WTC11 (cell line): Measurements from ENCODE around the gene GNA14.

Experiments
- ESRRA ChIP-seq: sonication (generic); formaldehyde crosslinking; IDR thresholded peaks from 2 replicates; pipeline ENCODE4 v1.8.1; 2022; ENCODE audit warnings: mild to moderate bottlenecking, missing genetic modification reagents, borderline replicate concordance
- TF ChIP-seq, protein P1 (sequence below): fragments of 200-600 bp; IDR thresholded peaks from 2 replicates; pipeline ENCODE4 v1.8.0; 2022; ENCODE audit warnings: antibody characterized with exemption
- TF ChIP-seq, protein P2 (sequence below): sonication (generic); formaldehyde crosslinking; conservative IDR thresholded peaks from 2 replicates; pipeline ENCODE4 v1.8.1; 2023; ENCODE audit warnings: mild to moderate bottlenecking, low read depth, missing genetic modification reagents, moderate library complexity

DNA sequence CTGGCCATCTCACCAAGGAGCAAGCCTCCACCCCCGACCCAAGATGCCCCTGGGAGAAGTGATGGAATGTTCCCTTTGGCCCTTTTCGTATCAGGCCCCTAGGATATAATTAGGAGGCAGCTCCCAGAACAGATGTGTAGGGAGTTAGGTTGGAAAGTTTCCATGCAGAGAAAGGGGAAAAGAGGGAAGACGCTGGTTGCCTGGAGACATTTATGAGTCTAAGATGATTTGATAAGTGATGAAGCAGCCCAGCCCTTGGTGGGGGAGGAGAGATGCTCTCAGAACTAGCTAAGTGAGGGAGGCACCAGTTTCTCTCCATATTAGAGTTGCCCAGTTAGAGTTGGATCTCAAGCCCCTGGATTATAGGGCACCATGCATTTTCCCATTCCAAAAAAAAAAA, 137.5 kb downstream of the GNA14 start:
- TF ChIP-seq, protein P1, sequence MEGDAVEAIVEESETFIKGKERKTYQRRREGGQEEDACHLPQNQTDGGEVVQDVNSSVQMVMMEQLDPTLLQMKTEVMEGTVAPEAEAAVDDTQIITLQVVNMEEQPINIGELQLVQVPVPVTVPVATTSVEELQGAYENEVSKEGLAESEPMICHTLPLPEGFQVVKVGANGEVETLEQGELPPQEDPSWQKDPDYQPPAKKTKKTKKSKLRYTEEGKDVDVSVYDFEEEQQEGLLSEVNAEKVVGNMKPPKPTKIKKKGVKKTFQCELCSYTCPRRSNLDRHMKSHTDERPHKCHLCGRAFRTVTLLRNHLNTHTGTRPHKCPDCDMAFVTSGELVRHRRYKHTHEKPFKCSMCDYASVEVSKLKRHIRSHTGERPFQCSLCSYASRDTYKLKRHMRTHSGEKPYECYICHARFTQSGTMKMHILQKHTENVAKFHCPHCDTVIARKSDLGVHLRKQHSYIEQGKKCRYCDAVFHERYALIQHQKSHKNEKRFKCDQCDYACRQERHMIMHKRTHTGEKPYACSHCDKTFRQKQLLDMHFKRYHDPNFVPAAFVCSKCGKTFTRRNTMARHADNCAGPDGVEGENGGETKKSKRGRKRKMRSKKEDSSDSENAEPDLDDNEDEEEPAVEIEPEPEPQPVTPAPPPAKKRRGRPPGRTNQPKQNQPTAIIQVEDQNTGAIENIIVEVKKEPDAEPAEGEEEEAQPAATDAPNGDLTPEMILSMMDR: no peak
- no peak for TF ChIP-seq ESRRA
- TF ChIP-seq, protein P2, sequence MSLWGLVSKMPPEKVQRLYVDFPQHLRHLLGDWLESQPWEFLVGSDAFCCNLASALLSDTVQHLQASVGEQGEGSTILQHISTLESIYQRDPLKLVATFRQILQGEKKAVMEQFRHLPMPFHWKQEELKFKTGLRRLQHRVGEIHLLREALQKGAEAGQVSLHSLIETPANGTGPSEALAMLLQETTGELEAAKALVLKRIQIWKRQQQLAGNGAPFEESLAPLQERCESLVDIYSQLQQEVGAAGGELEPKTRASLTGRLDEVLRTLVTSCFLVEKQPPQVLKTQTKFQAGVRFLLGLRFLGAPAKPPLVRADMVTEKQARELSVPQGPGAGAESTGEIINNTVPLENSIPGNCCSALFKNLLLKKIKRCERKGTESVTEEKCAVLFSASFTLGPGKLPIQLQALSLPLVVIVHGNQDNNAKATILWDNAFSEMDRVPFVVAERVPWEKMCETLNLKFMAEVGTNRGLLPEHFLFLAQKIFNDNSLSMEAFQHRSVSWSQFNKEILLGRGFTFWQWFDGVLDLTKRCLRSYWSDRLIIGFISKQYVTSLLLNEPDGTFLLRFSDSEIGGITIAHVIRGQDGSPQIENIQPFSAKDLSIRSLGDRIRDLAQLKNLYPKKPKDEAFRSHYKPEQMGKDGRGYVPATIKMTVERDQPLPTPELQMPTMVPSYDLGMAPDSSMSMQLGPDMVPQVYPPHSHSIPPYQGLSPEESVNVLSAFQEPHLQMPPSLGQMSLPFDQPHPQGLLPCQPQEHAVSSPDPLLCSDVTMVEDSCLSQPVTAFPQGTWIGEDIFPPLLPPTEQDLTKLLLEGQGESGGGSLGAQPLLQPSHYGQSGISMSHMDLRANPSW (CRISPR knock-in tag): no peak
